Fibroblast of gingiva (primary cell): Measurements from ENCODE around the gene STK36.

Experiments used
- DNase-seq: peaks from one replicate; pipeline ENCODE4 v3.0.0-alpha.2; 2011; ENCODE audit warnings: low read depth

The STK36 gene

GRCh38 chr2:218748741-218749441, 77.0 kb downstream of the STK36 start:
- DNase-seq = no peak
